ENCODE measurements around the gene MEI1.

The MEI1 gene

DNA sequence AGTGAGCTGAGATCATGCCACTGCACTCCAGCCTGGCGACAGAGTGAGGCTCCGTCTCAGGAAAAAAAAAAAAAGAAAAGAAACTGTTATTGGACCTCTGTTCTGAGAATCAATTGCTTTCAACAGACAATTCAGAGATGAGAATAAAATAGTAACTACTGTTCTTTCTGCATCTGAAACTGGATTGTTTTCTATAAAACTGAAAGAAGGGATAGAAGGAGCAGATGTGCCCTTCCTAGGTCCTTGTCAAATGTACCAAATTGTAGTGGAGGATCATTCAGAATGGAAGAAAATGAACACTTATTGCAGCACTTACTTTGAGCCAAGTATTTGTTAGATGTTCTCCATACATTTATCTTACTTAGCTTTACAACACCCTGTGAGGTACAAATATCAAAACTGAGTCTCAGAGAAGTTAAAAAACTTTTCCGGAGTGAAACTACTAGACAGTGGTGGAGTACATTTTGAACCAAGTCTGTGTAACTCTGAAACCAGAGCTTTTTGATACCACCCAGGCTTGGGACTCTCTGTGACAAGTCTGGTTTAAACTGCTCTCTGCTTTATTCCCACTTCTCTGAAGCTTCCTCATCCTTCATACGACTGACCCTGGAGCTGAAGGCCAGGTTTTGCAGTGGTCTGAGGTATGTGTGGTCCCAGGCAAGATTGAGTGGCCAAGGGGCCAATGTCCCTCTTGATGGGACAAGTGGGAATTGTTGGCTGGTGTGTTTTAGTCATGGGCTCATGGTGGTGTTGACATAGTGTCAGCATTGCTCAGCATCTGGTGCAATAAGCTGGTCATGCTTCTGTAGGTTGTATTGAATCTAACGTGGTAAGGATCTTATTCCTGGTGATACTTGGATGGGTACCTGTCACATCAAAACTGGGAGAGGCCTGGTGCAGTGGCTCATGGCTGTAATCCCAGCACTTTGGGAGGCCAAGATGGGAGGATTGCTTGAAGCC, 53.0 kb downstream of the MEI1 start:
- no peak for DNase-seq

DNA sequence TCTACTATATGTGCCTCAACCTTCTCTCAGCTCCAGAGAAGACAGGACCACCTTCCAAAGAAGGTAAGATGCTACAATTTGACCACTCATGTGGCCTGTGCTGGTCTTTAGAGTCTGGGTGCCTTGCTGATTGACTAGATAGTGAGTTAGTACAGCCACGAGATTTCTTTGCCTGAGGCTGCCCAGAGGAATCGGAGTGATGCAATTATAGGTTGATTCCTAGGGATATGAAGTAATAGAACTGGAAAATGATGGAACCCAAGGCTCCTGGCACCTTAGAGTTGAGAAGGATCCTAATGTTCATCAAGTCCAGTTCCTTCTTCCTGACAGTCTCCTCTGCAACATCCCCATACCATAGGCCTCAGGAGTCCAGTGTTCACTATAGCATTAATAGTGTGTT, 54.7 kb downstream of the MEI1 start:
- no peak for DNase-seq

DNA sequence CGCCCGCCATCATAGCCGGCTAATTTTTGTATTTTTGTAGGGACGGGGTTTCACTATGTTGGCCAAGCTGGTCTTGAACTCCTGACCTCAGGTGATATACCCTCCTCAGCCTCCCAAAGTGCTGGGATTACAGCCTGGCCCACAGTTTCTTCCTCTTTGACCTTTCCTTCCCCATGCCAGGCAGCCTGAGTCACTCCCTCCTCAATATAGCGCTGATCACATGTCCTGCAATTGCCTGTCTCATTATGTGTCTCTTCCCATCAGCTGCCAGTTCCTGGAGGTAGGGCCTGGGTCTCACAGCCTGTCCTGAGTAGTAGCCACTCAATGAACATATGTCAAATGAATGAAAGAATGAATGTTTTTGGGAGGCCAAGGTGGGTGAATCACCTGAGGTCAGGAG, 58.2 kb downstream of the MEI1 start:
- DNase-seq = no peak

- DNase-seq = no peak
Measured at GRCh38 chr22:41758231-41758630, 58.9 kb downstream of the MEI1 start.

DNA sequence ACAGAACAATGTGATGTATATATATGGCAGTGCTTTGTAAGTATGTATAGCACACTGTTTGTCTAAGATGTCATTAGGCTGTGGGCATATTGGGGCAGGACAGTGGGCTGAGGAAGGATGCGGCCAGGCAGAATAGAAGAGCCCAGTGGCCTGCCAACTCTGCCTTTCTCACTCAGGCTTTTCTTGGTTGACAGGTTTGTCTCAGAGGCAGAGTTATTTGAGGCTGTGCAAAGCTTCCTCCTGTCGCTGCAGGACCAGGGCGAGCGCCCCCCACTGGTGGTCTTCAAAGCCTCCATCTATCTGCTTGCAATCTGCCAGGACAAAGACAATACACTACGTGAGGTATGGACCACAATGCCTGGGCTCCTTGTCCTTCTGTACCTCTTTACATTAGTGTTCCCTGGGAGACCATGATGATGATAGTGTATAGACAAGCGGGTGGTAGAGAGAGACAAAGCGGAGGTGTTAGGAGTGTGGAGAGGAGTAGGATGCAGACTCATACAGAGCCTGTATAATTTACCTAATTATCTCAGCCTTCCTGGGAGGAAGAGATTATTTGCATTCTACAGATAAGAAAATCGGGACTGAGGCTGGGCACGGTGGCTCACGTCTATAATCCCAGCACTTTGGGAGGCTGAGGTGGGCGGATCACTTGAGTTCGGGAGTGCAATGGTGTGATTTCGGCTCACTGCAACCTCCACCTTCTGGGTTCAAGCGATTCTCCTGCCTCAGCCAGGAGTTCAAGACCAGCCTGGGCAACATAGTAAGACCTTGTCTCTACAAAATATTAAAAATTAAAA, 63.9 kb downstream of the MEI1 start:
- no peak for DNase-seq

DNA sequence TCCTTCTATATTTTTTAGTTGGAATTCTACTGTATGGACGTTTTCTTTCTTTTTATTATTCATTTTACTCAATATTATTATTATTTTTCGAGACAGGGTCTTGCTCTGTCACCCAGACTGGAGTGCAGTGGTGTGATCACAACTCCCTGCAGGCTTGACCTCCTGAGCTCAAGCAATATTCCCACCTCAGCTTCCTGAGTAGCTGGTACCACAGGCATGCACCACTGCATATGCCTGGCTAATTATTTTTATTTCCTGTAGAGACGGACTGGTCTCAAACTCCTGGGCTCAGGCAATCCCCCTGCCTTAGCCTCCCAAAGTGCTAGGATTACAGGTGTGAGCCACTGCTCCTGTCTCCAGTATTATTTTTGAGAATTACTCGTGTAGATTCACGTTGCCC, 67.2 kb downstream of the MEI1 start:
- DNase-seq = no peak

- no peak for DNase-seq
Measured at GRCh38 chr22:41768430-41768829, 69.1 kb downstream of the MEI1 start.

DNA sequence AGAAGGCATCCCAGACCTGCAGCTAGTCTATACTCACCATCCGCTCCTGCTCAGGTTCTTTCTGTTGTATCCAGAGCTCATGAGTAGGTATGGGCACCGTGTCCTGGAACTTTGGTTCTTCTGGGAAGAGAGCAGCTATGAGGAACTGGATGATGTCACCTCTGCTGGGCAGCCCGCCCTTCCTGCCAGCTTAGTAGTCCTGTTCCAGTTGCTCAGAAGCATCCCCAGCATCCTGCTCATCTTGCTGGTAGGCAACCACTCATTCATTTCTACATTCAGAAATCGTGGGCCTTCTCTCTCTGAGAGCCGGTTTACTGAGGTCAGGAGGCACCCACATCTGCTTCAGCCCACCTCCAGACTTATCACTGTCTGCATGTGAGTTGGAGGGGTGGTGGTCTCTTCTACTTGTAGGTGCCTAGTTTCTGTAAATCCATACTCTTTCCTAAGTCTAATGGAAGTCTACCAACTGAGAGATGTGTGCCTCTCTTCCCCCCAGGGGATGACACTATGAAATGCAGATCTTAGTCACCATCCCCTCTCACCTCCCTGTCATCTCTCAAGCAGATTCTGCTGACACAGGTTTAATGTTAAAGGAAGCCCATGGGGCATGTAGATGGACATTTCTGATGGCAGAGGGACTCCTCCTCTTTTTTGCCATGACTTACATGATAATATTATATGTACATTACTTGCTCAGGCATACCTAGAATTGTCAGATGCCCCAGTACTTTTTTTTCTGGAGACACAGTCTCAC, 71.6 kb downstream of the MEI1 start:
- no peak for DNase-seq

DNA sequence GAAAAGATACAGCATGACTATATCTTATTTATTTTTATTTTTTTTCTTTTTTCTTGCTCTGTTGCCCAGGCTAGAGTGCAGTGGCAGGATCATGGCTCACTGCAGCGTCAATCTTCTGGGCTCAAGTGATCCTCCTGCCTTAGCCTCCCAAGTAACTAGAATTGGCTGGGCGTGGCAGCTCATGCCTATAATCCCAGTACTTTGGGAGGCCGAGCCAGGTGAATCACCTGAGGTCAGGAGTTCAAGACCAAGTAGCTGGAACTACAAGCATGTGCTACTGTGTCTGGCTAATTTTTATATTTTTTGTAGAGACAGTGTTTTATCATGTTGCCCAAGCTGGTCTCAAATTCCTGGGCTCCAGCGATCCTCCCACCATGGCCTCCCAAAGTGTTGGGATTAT, 72.9 kb downstream of the MEI1 start:
- DNase-seq = no peak

- no peak for DNase-seq
Measured at GRCh38 chr22:41772645-41773044, 73.3 kb downstream of the MEI1 start.

DNA sequence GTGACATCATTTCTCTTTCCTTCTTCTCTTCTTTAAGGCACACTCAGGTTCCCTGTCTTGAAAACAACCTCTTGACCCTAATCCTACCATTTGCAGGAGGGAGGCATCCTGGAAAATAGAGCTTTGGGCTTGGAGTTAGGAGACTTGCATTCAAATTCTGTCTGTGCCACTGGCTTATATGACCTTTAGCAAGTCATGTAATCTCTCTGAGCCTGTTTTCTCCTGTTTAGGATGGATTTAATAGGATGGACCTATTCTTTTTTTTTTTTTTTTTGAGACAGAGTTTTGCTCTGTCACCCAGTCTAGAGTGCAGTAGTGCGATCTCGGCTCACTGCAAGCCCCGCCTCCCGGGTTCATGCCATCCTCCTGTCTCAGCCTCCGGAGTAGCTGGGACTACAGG, 76.0 kb downstream of the MEI1 start:
- no peak for DNase-seq

DNA sequence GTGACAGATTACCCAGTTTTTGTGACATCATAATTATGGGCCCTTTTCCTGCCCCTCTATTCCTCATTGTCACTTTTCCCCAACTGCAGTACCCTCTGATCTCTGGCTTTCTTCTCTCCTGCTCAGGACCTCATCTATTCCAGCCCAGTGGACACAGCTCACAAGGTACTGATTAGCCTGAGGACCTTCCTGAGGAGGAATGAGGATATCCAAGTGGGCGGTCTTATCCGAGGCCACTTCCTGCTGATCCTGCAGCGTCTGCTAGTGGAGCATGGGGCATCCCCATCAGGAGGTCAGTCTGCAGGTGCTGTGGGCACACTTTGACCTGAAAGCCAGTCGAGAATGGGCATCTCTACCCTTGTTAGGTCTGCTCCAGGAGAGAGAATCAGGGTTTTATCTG, 76.7 kb downstream of the MEI1 start:
- no peak for DNase-seq

DNA sequence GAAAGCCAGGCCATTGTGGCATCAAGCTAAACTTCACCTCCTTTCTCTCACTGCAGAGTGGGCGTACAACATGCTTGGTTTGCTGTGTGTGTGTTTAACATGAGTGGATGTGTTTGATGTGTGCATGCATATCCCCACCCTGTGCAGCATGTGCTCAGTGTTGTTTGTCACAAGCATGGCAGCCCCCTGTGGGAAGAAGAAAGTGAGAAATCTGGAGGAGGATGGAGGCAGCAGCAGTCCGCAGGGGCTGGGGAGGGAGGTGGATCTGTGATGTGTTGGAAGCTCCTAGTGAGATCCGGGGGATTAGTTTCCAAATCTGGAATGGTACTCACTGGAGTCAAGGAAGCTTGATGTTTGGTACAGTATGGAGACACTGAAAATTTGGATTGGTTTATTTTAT, 77.1 kb downstream of the MEI1 start:
- no peak for DNase-seq

DNA sequence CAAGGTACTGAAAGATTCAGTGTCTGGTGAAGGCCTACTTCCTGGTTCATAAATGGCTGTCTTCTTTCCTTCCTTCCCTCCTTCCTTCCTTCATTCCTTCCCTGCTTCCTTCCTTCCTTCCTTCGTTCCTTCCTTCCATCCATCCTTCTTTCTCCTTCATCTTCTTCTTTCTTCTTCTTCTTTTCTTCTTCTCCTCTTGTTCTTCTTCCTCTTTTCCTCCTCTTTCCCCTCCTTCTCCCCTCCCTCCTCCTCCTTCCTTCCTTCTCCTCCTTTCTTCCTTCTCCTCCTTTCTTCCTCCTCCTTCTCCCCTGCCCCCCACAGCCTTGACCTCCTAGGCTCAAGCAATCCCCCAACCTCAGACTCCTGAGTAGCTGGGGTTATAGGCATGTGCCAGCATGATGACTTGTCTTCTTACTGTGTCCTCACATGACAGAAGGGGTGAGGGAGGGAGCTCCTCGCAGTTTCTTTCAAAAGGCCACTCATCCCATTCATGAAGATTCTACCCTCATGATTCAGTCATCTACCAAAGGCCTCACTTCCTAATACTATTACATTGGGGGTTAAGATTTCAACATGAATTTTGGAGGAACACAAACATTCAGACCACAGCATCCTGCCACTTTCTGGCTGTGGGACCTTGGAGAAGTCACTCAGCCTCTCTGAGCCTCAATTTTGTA, 78.6 kb downstream of the MEI1 start:
- DNase-seq = no peak

DNA sequence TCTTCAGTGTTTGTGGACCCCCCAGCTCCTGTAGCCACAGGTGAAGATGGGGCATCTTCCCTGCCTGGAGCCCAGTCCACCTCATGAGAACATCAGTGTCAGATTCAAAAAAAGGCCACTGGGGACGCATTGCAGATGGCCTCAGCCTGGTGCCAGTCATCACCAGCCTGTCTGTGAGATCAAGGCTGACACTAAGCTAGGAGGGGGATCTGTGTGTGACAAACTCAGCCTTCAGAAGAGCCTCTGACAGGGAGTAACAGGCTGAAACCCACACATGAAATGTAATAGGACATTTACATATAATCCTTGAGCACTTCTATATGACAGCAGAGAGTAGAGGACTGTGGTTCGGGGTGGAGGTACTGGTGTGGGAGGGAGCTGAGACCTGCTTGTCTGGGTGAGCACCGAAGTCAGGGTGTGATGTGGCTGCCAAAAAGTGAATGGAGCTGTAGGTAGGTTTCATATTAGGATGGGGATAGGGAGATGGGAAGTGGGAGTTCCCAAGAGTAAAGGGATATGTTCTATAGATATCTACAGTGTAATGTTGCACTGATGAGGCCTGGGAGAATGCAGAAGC, 80.7 kb downstream of the MEI1 start:
- no peak for DNase-seq

GRCh38 chr22:41780746-41781505, 81.6 kb downstream of the MEI1 start:
- DNase-seq = no peak

- DNase-seq = no peak
Measured at GRCh38 chr22:41781507-41781906, 82.2 kb downstream of the MEI1 start.

- DNase-seq = no peak
Measured at GRCh38 chr22:41782316-41782715, 83.0 kb downstream of the MEI1 start.

DNA sequence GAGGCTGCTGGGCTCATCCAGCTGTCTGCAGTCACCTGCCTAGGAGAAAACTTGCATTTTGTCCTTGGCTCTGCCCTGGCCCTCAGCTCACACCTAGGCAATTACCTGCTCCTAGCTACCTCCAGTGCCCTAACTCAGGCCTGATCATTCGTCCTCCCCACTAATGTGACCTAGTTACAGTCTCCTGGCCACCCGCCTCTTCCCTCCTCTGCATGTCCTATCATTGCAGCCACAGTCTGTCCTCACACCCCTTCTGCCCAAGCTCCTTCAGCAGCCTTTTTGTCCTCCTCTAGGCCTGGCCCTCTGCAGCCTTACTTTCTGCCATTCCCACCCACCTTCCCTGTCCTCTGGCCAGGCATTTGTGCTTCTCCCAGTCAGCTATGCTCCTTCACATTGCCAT, 83.4 kb downstream of the MEI1 start:
- DNase-seq = no peak

- DNase-seq = no peak
Measured at GRCh38 chr22:41787331-41787730, 88.0 kb downstream of the MEI1 start.

DNA sequence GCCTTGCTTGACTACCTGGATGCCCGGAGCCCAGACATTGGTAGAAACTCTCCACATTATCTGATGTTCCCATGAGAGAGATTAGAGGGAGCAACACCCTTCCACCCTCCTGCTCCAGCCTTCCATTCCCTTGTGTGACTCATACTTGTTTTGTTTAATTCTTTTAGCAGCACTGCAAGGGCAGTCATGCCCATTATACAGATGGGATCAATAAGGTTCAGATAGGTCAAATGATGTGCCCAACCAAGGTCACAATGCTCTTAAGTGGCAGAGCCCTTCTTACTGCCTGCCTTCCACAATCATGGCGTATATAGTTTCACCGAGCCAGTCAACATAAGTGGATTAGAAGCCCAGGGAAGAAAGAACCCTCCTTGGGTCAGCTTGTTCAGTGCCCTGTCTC, 94.6 kb downstream of the MEI1 start:
- DNase-seq = no peak

GRCh38 chr22:41798736-41799135, 99.4 kb downstream of the MEI1 start:
- DNase-seq = no peak

Measured in DMS79 treated with DMSO at 0.1 percent for 48 hours (cell line).